Uterus (tissue), 4 donors: ENCODE measurements around the gene COL28A1. TPM values are rescaled to one million over a fixed set of nuclear protein-coding genes. Genes with fewer than 3 reads are reported as not detected.

Experiments
- DNase-seq, 2 donors: peaks; one replicate each; pipeline ENCODE4 v3.0.0-alpha.2; 2019 to 2020
- H3K27ac ChIP-seq, 2 donors: fragments of 200-600 bp; sonication (generic); 1 replicate in 1 of 2; 2 replicates in 1 of 2; pipeline ENCODE4 v1.5.1; 2016 to 2018
- H3K27me3 ChIP-seq, 2 donors: fragments of 200-600 bp; sonication (generic); one replicate each; pipeline ENCODE4 v1.5.1; 2018 to 2019; ENCODE audit warnings: control low read depth in 1 of 2
- H3K36me3 ChIP-seq, 2 donors: fragments of 200-600 bp; sonication (generic); one replicate each; pipeline ENCODE4 v1.5.1; 2019; ENCODE audit warnings: control low read depth in 1 of 2
- H3K4me1 ChIP-seq, 2 donors: fragments of 200-600 bp; sonication (generic); one replicate each; pipeline ENCODE4 v1.5.1; 2018 to 2019; ENCODE audit warnings: control low read depth in 1 of 2
- H3K4me3 ChIP-seq, 2 donors: fragments of 200-600 bp; sonication (generic); 1 replicate in 1 of 2; 2 replicates in 1 of 2; pipeline ENCODE4 v1.5.1; 2018 to 2019; ENCODE audit warnings: mild to moderate bottlenecking in 1 of 2
- H3K9me3 ChIP-seq, 2 donors: fragments of 200-600 bp; sonication (generic); one replicate each; pipeline ENCODE4 v1.5.1; 2019; ENCODE audit warnings: control low read depth in 1 of 2
- CTCF ChIP-seq, 4 experiments: fragments of 200-600 bp in 2 of 4; fragments of 450-650 bp in 2 of 4; sonication (generic) in 2 of 4; IDR thresholded peaks; one replicate each; pipeline ENCODE4 v1.5.1; 2016 to 2019; ENCODE audit warnings: antibody characterized with exemption in 4 of 4, mild to moderate bottlenecking in 2 of 4, moderate library complexity in 1 of 4
- POLR2A ChIP-seq, 2 donors: fragments of 450-650 bp; IDR thresholded peaks; one replicate each; pipeline ENCODE4 v1.6.1; 2016; ENCODE audit warnings: antibody characterized with exemption in 2 of 2, mild to moderate bottlenecking in 1 of 2, moderate library complexity in 1 of 2
- intact Hi-C: fragments of 100-400 bp; cut with DNase I; formaldehyde crosslinking; loops from one replicate; pipeline ENCODE4 v1.15.1; 2023; ENCODE audit warnings: low total_unique reads
- total RNA-seq, 4 donors: library from RNA; depleted of rRNA in 3 of 4; stranded (reverse); fragments of >200 nt in 3 of 4; gene quantifications; one replicate each; pipeline versions ENCODE4 v1.1.0 to v1.2.4, GENCODE V29; 2014 to 2023
- donor health status: DM: yes; HTN: yes; CAD: no.

The COL28A1 gene
- total RNA-seq, 4 donors from 2014 or later = 0.26 to 6.8 (median 1.7) TPM

DNA sequence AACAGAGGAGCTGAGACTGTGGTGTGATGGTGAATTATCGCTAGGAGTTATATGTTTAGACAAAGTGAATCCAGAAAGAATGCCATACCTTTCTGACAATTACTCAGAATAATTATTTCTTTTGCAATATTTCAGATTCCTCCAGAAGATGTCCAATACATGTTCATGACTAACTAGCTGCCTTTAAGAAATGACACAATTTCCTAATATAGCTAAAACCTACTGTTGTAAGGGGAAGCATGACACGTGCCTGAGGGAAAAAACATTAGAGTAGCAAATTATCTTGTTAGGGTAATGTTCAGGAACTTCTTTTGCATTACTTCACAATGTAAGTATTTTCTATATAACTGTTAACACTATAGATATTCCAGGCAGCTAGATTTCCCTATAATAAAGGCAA is 150.3 kb downstream of the COL28A1 start:
- no peak overlapping the region for H3K4me3 ChIP-seq
- no peak for TF ChIP-seq CTCF (IDR thresholded peaks at IDR 0.05)
- no peak for TF ChIP-seq POLR2A (IDR thresholded peaks at IDR 0.05)

GRCh38 chr7:7384228-7384627 is 151.4 kb downstream of the COL28A1 start:
- Histone ChIP-seq H3K4me1 (no peaks in the 10 kb centered on the region), H3K4me3 (no peak overlapping the region), H3K9me3 (no peaks in the 10 kb centered on the region), H3K27ac (no peak overlapping the region), H3K36me3 (no peaks in the 10 kb centered on the region), H3K27me3 (no peaks in the 10 kb centered on the region)
- DNase-seq = no peak
- intact Hi-C loops = no loop called here
- no peak for TF ChIP-seq POLR2A (IDR thresholded peaks at IDR 0.05)
- no peak for TF ChIP-seq CTCF (IDR thresholded peaks at IDR 0.05)

More for the DNA sequence above, 150.3 kb downstream of the COL28A1 start:
- intact Hi-C loops = no loop called here
- Histone ChIP-seq H3K27me3 (no peaks in the 10 kb centered on the region), H3K27ac (no peak overlapping the region), H3K4me1 (no peaks in the 10 kb centered on the region), H3K9me3 (no peaks in the 10 kb centered on the region), H3K36me3 (no peaks in the 10 kb centered on the region)
- DNase-seq = no peak

DNA sequence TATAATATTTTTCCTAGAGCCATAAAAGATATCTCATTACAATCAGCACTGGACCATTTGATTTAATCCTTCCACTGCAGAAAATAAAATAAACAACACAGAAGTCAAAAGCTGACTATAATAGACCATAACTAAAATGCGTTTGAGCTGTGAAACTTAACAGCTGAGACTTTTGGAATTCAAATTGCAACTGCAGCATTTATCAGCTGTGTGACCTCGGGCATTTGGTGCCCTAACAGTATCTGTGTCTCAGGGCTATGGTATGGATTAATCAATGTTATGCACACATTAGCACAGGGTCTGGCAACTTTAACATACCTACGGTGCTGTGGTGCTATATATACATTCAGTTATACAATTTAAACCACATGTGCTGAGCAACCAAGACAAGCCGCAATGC is 160.1 kb downstream of the COL28A1 start:
- Histone ChIP-seq H3K36me3 (no peaks in the 10 kb centered on the region), H3K27ac (no peak overlapping the region), H3K27me3 (no peaks in the 10 kb centered on the region), H3K4me1 (no peaks in the 10 kb centered on the region), H3K9me3 (no peaks in the 10 kb centered on the region), H3K4me3 (no peak overlapping the region)
- no peak for TF ChIP-seq POLR2A (IDR thresholded peaks at IDR 0.05)
- TF ChIP-seq CTCF (IDR thresholded peaks at IDR 0.05) = no peak
- intact Hi-C loops = no loop called here
- DNase-seq = no peak

GRCh38 chr7:7370076-7370475 is 165.6 kb downstream of the COL28A1 start:
- no peak overlapping the region for H3K27ac ChIP-seq
- H3K27me3 ChIP-seq = no peaks in the 10 kb centered on the region
- H3K4me1 ChIP-seq = no peaks in the 10 kb centered on the region
- intact Hi-C loops = no loop called here
- TF ChIP-seq POLR2A (IDR thresholded peaks at IDR 0.05) (no peak), CTCF (IDR thresholded peaks at IDR 0.05) (no peak)
- H3K9me3 ChIP-seq = no peaks in the 10 kb centered on the region
- H3K36me3 ChIP-seq = no peaks in the 10 kb centered on the region
- H3K4me3 ChIP-seq = no peak overlapping the region
- no peak for DNase-seq

- DNase-seq = no peak
- Histone ChIP-seq H3K36me3 (no peaks in the 10 kb centered on the region), H3K27ac (no peak overlapping the region), H3K4me3 (no peak overlapping the region), H3K9me3 (no peaks in the 10 kb centered on the region), H3K27me3 (no peaks in the 10 kb centered on the region), H3K4me1 (no peaks in the 10 kb centered on the region)
- TF ChIP-seq POLR2A (IDR thresholded peaks at IDR 0.05) (no peak), CTCF (IDR thresholded peaks at IDR 0.05) (no peak)
- intact Hi-C loops = no loop called here
Measured at GRCh38 chr7:7369134-7369533, 166.5 kb downstream of the COL28A1 start.
